ENCODE measurements around the gene TMEM52B. TPM values are rescaled to one million over a fixed set of nuclear protein-coding genes. Genes with fewer than 3 reads are reported as not detected.

TMEM52B gene
- total RNA-seq, 1 donor from 2014 or later: 1.1 TPM

DNA sequence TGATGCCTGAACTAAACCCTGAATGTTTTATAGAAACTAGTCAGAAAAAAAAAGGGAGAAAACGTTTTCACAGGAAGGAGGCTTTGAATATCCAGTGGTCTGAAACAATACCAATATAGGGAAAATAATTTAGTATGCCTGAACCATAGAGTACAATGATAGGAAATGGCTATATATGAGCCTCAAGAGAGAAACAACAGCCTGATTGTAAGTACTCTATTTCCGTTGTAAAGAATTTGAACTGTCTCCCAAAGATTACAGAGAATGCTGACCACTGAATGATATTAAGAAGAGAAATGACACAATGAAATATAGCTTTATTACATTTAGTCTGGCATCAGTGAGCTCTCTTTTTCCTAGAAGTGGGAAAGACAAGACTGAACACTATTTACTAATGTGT, 28.3 kb downstream of the TMEM52B start:
- Mint-ChIP-seq H3K27ac (no peak overlapping the region), H3K4me3 (no peak overlapping the region)

DNA sequence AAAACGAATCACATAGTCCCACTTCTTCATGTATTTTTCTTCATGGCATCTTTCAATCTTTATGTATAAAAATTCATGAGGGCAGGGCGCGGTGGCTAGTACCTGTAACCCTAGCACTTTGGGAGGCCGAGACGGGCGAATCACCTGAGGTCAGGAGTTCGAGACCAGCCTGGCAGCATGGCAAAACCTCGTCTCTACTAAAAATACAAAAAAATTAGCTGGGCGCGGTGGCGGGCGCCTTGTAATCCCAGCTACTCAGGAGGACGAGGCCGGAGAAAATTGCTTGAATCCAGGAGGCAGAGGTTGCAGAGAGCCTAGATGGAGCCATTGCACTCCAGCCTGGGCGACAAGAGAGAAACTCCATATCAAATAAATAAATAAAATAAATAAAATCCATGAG, 31.4 kb downstream of the TMEM52B start:
- TF ChIP-seq, protein P1, sequence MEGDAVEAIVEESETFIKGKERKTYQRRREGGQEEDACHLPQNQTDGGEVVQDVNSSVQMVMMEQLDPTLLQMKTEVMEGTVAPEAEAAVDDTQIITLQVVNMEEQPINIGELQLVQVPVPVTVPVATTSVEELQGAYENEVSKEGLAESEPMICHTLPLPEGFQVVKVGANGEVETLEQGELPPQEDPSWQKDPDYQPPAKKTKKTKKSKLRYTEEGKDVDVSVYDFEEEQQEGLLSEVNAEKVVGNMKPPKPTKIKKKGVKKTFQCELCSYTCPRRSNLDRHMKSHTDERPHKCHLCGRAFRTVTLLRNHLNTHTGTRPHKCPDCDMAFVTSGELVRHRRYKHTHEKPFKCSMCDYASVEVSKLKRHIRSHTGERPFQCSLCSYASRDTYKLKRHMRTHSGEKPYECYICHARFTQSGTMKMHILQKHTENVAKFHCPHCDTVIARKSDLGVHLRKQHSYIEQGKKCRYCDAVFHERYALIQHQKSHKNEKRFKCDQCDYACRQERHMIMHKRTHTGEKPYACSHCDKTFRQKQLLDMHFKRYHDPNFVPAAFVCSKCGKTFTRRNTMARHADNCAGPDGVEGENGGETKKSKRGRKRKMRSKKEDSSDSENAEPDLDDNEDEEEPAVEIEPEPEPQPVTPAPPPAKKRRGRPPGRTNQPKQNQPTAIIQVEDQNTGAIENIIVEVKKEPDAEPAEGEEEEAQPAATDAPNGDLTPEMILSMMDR (IDR thresholded peaks at IDR 0.05; ENCODE audit: unreplicated experiment): no peak
- Mint-ChIP-seq H3K36me3 (no peaks in the 10 kb centered on the region), H3K27ac (peak overlapping the region; percentile 43), H3K4me1 (peaks cover 19% of the 10 kb centered on the region), H3K27me3 (ENCODE audit: low read depth) (no peaks in the 10 kb centered on the region), H3K4me3 (no peak overlapping the region), H3K9me3 (no peaks in the 10 kb centered on the region)
- DNase-seq (ENCODE audit: low spot score in 2 of 2, unreplicated experiment in 2 of 2): no peak

More for the DNA sequence above, 28.3 kb downstream of the TMEM52B start:
- TF ChIP-seq, protein P1 (IDR thresholded peaks at IDR 0.05; ENCODE audit: unreplicated experiment): no peak
- peaks cover 12% of the 10 kb centered on the region for H3K4me1 Mint-ChIP-seq
- H3K36me3 Mint-ChIP-seq: no peaks in the 10 kb centered on the region
- no peaks in the 10 kb centered on the region for H3K9me3 Mint-ChIP-seq
- no peak for DNase-seq (ENCODE audit: low spot score in 2 of 2, unreplicated experiment in 2 of 2)
- no peaks in the 10 kb centered on the region for H3K27me3 Mint-ChIP-seq (ENCODE audit: low read depth)

DNA sequence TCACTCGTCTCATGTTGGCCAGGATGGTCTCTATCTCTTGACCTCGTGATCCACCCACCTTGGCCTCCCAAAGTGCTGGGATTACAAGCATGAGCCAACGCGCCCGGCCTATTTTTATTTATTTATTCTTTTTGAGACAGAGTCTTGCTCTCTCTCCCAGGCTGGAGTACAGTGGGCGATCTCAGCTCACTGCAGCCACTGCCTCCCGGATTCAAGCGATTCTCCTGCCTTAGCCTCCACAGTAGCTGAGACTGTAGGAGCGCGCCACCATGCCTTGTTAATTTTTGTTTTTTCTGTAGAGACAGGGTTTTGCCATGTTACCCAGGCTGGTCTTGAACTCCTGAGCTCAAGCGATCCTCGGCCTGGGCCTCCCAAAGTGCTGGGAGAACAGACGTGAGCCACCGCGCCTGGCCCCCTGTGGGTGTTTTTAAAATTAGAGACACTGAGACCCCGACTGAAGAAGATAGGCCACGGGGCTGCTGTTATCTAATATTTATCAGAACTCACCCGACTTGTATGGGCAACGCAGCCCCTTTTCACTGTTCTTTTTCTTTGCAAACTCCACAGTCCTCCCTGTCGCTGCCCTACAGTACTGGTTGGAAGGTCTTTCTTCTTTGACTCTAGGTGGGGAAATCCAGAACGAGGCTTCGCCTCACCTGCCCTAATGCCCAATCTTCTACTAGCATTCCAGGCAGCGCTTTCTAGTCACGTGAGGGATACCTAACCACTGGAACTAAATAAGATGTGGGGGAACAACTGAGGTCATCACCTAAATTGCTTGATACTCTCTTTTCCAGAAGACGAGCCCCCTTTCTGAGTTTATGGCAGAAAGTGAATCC, 32.5 kb downstream of the TMEM52B start:
- Mint-ChIP-seq H3K9me3 (no peaks in the 10 kb centered on the region), H3K4me3 (no peak overlapping the region), H3K4me1 (peaks cover 22% of the 10 kb centered on the region), H3K27me3 (ENCODE audit: low read depth) (no peaks in the 10 kb centered on the region), H3K27ac (peak overlapping the region; percentile 100), H3K36me3 (no peaks in the 10 kb centered on the region)
- no peak for DNase-seq (ENCODE audit: low spot score in 2 of 2, unreplicated experiment in 2 of 2)
- TF ChIP-seq, protein P1 (IDR thresholded peaks at IDR 0.05; ENCODE audit: unreplicated experiment): no peak

DNA sequence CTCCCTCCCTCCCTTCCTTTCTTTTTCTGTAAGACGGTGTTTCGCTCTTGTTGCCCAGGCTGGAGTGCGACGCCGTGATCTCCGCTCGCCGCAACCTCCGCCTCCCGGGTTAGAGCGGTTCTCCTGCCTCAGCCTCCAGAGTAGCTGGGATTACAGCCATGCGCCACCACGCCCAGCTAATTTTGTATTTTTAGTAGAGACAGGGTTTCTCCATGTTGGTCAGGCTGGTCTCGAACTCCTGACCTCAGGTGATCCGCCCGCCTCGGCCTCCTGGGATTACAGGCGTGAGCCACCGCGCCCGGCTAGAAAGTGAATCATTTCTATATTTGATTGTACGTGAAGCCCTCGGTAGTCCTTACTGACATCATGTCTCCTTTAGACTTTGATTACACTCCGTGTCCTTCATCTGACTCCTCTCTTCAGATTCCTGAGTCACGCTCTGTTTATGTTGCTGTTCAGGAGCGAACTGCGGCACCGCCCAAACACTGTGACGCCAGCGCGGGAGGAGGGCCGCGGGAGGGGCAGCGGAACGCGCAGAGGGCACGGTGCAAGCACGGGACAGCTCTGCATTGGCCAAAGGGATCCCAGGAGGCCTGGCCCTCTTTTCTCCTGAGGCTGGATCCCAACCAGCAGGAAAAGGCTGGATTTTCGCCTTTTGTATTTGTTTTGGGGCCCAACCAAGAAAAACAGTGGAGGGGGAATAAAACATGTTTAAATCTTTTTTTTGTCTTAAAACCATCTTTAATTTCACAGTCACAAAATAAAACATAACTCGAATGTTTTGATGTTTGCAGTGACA, 33.3 kb downstream of the TMEM52B start:
- peaks cover 22% of the 10 kb centered on the region for H3K4me1 Mint-ChIP-seq

DNA sequence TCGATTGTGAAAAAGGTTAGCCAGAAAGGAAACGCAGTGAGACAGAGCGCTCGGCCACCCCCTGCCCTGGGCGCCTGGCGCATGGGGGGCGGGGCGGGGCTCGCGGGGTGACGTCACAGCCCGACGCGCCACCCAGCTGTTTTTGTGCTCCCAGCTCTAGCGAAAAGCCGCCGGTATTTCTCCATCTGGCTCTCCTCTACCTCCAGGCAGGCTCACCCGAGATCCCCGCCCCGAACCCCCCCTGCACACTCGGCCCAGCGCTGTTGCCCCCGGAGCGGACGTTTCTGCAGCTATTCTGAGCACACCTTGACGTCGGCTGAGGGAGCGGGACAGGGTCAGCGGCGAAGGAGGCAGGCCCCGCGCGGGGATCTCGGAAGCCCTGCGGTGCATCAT, 33.9 kb downstream of the TMEM52B start, which contains the start of gene GABARAPL1:
Gene GABARAPL1, plus strand, starts transcription at position 139 of the 393 bp plus-strand sequence. Its CDS starts 253 bp downstream, at position 392.
- H3K27me3 Mint-ChIP-seq (ENCODE audit: low read depth): no peaks in the 10 kb centered on the region
- DNase-seq (ENCODE audit: low spot score in 2 of 2, unreplicated experiment in 2 of 2): peak; percentile 68 to 87
- H3K4me3 Mint-ChIP-seq: peak within 1 kb of the TSS; percentile 98
- H3K4me1 Mint-ChIP-seq: peaks cover 22% of the 10 kb centered on the region
- peak within 1 kb of the TSS; percentile 100 for H3K27ac Mint-ChIP-seq
- H3K9me3 Mint-ChIP-seq: no peaks in the 10 kb centered on the region
- TF ChIP-seq, protein P1 (IDR thresholded peaks at IDR 0.05; ENCODE audit: unreplicated experiment): no peak
- H3K36me3 Mint-ChIP-seq: no peaks in the 10 kb centered on the region

More for the DNA sequence above, 33.3 kb downstream of the TMEM52B start:
- Mint-ChIP-seq H3K36me3 (no peaks in the 10 kb centered on the region), H3K27ac (peak overlapping the region; percentile 100), H3K4me3 (peak overlapping the region; percentile 98), H3K9me3 (no peaks in the 10 kb centered on the region), H3K27me3 (ENCODE audit: low read depth) (no peaks in the 10 kb centered on the region)
- TF ChIP-seq, protein P1 (IDR thresholded peaks at IDR 0.05; ENCODE audit: unreplicated experiment): no peak
- DNase-seq (ENCODE audit: low spot score in 2 of 2, unreplicated experiment in 2 of 2): peak; percentile 81 to 92
